ENCODE measurements around the gene ADCY3. TPM values are rescaled to one million over a fixed set of nuclear protein-coding genes. Genes with fewer than 3 reads are reported as not detected.
A peak's percentile ranks its signal among the peaks of the same experiment; 100 is the strongest.

Gene ADCY3
- total and polyA plus RNA-seq, 2 of the 13 experiments (the other 11 are each of a cell fraction or from before 2014, with no cell fraction given): 0.11 to 0.61 TPM

GRCh38 chr2:24792542-24792873 is 127.5 kb downstream of the ADCY3 start (continued):
- TF ChIP-seq KIAA2018 (CRISPR knock-in tag; IDR thresholded peaks at IDR 0.05; ENCODE audit: borderline replicate concordance) (0 out of 2 replicates have a peak, but pooled peaks have one; percentile 7), SMARCC2 (IDR thresholded peaks at IDR 0.05) (0 out of 2 replicates have a peak, but pooled peaks have one; percentile 51)

- ATAC-seq (no peak), DNase-seq (ENCODE audit: low spot score) (no peak), FAIRE-seq (no peak)
- ChIA-PET CTCF (ENCODE audit: low intra/inter-chr PET ratio, low total read pairs) (interaction anchor here (1.3 to 2.9 kb wide), 2 partner anchors 36 to 382 kb away, joined by 4 to 25 read pairs; no protein-coding TSS in a partner anchor), POLR2A (no interaction called here)
- intact Hi-C loops (cut with micrococcal nuclease; ENCODE audit: unreplicated experiment): no loop called here
- H3K36me3 ChIP-seq (replicated peaks in 1 of 2; ENCODE audit: control insufficient read depth in 1 of 2, insufficient read depth in 2 of 2, low read length in 2 of 2): peaks cover 0 to 12% of the 10 kb centered on the region in 2 experiments; a peak in 1 of 5 replicates
- BruUV-seq (replicated peaks): no TSS peak
- H3K4me1 ChIP-seq (ENCODE audit: insufficient read depth, low read length): peaks cover 54% of the 10 kb centered on the region
- in situ Hi-C loops (cut with HindIII; ENCODE audit: extremely low pct_ligation_motif_present, low pct_unique_long_range_greater_than_20kb): loop anchor here (10.0 kb wide), 1 partner anchor 297 kb away; the partner anchor contains the start of gene NCOA1
- no peaks in the 10 kb centered on the region for H3K9me3 ChIP-seq (ENCODE audit: low read length)
- TF ChIP-seq ZSCAN22 (CRISPR knock-in tag; IDR thresholded peaks at IDR 0.05): no peak
- TF ChIP-seq ZNF331 (CRISPR knock-in tag; IDR thresholded peaks at IDR 0.05): peak; percentile 25; the same call in 1 of the 2 replicates
- no peak overlapping the region for H2AFZ ChIP-seq (ENCODE audit: low read length)
- no peaks in the 10 kb centered on the region for H4K20me1 ChIP-seq (ENCODE audit: insufficient read depth, low read length)
- peak overlapping the region; percentile 81 for H3K4me2 ChIP-seq (ENCODE audit: low read depth, low read length)
- peak overlapping the region in 1 of 3 experiments; percentile 85; a peak in 2 of 6 replicates for H3K4me3 ChIP-seq (replicated peaks in 1 of 3; ENCODE audit: insufficient read depth in 1 of 3, low read depth in 2 of 3, low read length in 3 of 3)
- H3K79me2 ChIP-seq (ENCODE audit: insufficient read depth, low read length): peaks cover 28% of the 10 kb centered on the region
- 91% methylated on average over 5 of the region's 5 CpGs for WGBS (ENCODE audit: low lambda C conversion rate)
- H3K27me3 ChIP-seq (ENCODE audit: control insufficient read depth in 1 of 2, insufficient read depth in 2 of 2, low read length in 2 of 2): no peaks in the 10 kb centered on the region; a peak in 1 of 5 replicates
- no peak overlapping the region for H3K27ac ChIP-seq (ENCODE audit: extremely low read length, insufficient read depth, low read length)
- peak overlapping the region; percentile 97; the same call in 1 of the 2 replicates for H3K9ac ChIP-seq (ENCODE audit: insufficient read depth, low read depth, low read length)
These were observed 128.6 kb downstream of the ADCY3 start for GRCh38 chr2:24791452-24791851.

All from HepG2 (cell line).